K562 (cell line): ENCODE data around the gene LYPD5. TPM values are rescaled to one million over a fixed set of nuclear protein-coding genes. Genes with fewer than 3 reads are reported as not detected.

Experiments used
- ARHGAP35 ChIP-seq: fragments of 450-650 bp; IDR thresholded peaks from 2 replicates; pipeline ENCODE4 v1.6.1; 2018; ENCODE audit not compliant: partially characterized antibody
- BMI1 ChIP-seq: fragments of 150-350 bp; IDR thresholded peaks from 2 replicates; pipeline ENCODE4 v1.6.1; 2014; ENCODE audit warnings: low read length
- ELF4 ChIP-seq: fragments of 450-650 bp; formaldehyde crosslinking; IDR thresholded peaks from 2 replicates; pipeline ENCODE4 v1.4.0; 2022; ENCODE audit warnings: missing genetic modification characterization
- ERF ChIP-seq: fragments of 450-650 bp; formaldehyde crosslinking; IDR thresholded peaks from 2 replicates; pipeline ENCODE4 v1.4.0; 2020; ENCODE audit warnings: mild to moderate bottlenecking, mixed read lengths
- FOXK2 ChIP-seq, 2 experiments: fragments of 450-650 bp; IDR thresholded peaks in 1 of 2; conservative IDR thresholded peaks in 1 of 2; 2 replicates each; pipeline ENCODE4 v1.6.1; 2016; ENCODE audit warnings: low read depth in 2 of 2, mild to moderate bottlenecking in 1 of 2
- HDGF ChIP-seq: fragments of 450-650 bp; IDR thresholded peaks from 2 replicates; pipeline ENCODE4 v1.6.1; 2016
- HSF4 ChIP-seq: fragments of 250-450 bp; sonication (Bioruptor Pico); IDR thresholded peaks from 2 replicates; pipeline ENCODE4 v2.1.2; 2022; ENCODE audit warnings: mild to moderate bottlenecking, moderate library complexity, borderline replicate concordance
- MAFF ChIP-seq: IDR thresholded peaks from 2 replicates; pipeline ENCODE4 v1.6.1; 2012; ENCODE audit warnings: low read length, improper control_type of control experiment
- NFIX ChIP-seq: fragments of 250-450 bp; sonication (Bioruptor Pico); IDR thresholded peaks from 2 replicates; pipeline ENCODE4 v1.4.0; 2020; ENCODE audit warnings: low read depth, mild to moderate bottlenecking, moderate library complexity
- PHB2 ChIP-seq: fragments of 450-650 bp; IDR thresholded peaks from 2 replicates; pipeline ENCODE4 v1.6.1; 2017; ENCODE audit warnings: low read depth
- SETDB1 ChIP-seq: IDR thresholded peaks from one replicate; pipeline ENCODE4 v1.6.1; 2012; ENCODE audit warnings: low read length, control low read depth, inconsistent platforms
- SMAD3 ChIP-seq: fragments of 450-650 bp; formaldehyde crosslinking; conservative IDR thresholded peaks from 2 replicates; pipeline ENCODE4 v1.4.0; 2020; ENCODE audit warnings: mild to moderate bottlenecking
- THRAP3 ChIP-seq: fragments of 450-650 bp; IDR thresholded peaks from 2 replicates; pipeline ENCODE4 v1.6.1; 2016; ENCODE audit warnings: mild to moderate bottlenecking, inconsistent platforms, borderline replicate concordance
- ZNF124 ChIP-seq: sonication (generic); formaldehyde crosslinking; IDR thresholded peaks from 2 replicates; pipeline ENCODE4 v1.8.1; 2022; ENCODE audit warnings: missing genetic modification reagents
- ZNF175 ChIP-seq: fragments of 200-800 bp; sonication (Bioruptor generic); IDR thresholded peaks from 2 replicates; pipeline ENCODE4 v1.6.1; 2016; ENCODE audit warnings: low read depth, mild to moderate bottlenecking, missing genetic modification characterization, missing compliant biosample characterization
- ZNF232 ChIP-seq: sonication (generic); formaldehyde crosslinking; IDR thresholded peaks from 2 replicates; pipeline ENCODE4 v1.8.0; 2022; ENCODE audit warnings: mild to moderate bottlenecking, missing genetic modification reagents
- polyA plus RNA-seq, 8 experiments: library from polyadenylated mRNA; depleted of rRNA in 4 of 8; stranded (reverse) in 5 of 8; unstranded in 3 of 8; fragments of >200 nt; fragmentation: Nextera tagmentation in 2 of 8; fragmentation: Illumina TruSeq in 1 of 8; extraction: Ambion mirVana in 2 of 8; extraction: Trizol in 1 of 8; gene quantifications; 2 replicates each; pipeline versions ENCODE4 v1.2.1 to v1.2.3, GENCODE V29; 2011 to 2014; ENCODE audit warnings: inconsistent platforms in 1 of 8, missing spikeins in 1 of 8
- total RNA-seq, 7 experiments: library from RNA; depleted of rRNA in 6 of 7; stranded (reverse); fragments of >200 nt in 6 of 7; fragmentation: Illumina TruSeq in 2 of 7; extraction: Trizol in 2 of 7; gene quantifications; 2 replicates each; pipeline versions ENCODE4 v1.2.1 to v1.2.3, GENCODE V29; 2011 to 2021; ENCODE audit warnings: low replicate concordance in 1 of 7
- TF ChIP-seq, protein P1 (sequence below): fragments of 450-650 bp; IDR thresholded peaks from 2 replicates; pipeline ENCODE4 v1.6.1; 2016; ENCODE audit warnings: borderline replicate concordance
- TF ChIP-seq, protein P2 (sequence below): fragments of 450-650 bp; formaldehyde crosslinking; IDR thresholded peaks from 2 replicates; pipeline ENCODE4 v1.4.0; 2022; ENCODE audit warnings: missing genetic modification characterization
- TF ChIP-seq, protein P3 (sequence below): fragments of 450-650 bp; IDR thresholded peaks from 2 replicates; pipeline ENCODE4 v1.6.1; 2016; ENCODE audit warnings: antibody characterized with exemption
- TF ChIP-seq, protein P4 (sequence below): fragments of 450-650 bp; IDR thresholded peaks from 2 replicates; pipeline ENCODE4 v1.6.1; 2016; ENCODE audit warnings: low read depth, mild to moderate bottlenecking, moderate library complexity
- TF ChIP-seq, protein P5 (sequence below): sonication (generic); formaldehyde crosslinking; IDR thresholded peaks from 2 replicates; pipeline ENCODE4 v1.8.0; 2022; ENCODE audit warnings: mild to moderate bottlenecking, missing genetic modification reagents

Gene LYPD5
- total and polyA plus RNA-seq, 9 of the 15 experiments (the other 6 are each of a cell fraction or from before 2014, with no cell fraction given), result 0.03 to 0.22 (median 0.10) TPM; not detected in 3

DNA sequence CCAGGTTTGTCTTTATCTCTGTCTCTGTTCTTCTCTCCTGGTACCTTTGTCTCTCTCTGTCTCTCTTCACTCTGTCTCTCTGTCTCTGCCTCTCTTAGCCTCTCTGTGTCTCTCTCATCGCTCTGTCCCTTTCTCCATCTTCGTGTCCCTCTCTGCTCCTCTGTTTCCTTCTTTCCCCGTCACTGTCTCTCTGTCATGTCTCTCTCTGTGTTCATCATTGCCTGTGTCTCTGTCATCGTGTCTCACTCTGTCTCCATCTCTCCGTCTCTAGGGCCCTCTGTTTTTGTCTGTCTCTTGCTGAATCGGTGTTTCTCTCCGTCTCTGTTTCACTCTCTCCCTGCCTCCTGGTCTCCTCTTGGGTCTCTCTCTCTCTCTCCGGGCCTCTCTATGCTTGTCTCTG, 18.6 kb downstream of the LYPD5 start (continued):
- TF ChIP-seq, protein P1, sequence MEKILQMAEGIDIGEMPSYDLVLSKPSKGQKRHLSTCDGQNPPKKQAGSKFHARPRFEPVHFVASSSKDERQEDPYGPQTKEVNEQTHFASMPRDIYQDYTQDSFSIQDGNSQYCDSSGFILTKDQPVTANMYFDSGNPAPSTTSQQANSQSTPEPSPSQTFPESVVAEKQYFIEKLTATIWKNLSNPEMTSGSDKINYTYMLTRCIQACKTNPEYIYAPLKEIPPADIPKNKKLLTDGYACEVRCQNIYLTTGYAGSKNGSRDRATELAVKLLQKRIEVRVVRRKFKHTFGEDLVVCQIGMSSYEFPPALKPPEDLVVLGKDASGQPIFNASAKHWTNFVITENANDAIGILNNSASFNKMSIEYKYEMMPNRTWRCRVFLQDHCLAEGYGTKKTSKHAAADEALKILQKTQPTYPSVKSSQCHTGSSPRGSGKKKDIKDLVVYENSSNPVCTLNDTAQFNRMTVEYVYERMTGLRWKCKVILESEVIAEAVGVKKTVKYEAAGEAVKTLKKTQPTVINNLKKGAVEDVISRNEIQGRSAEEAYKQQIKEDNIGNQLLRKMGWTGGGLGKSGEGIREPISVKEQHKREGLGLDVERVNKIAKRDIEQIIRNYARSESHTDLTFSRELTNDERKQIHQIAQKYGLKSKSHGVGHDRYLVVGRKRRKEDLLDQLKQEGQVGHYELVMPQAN, result peak; percentile 51; the same call in 1 of the 2 replicates
- TF ChIP-seq, protein P2, sequence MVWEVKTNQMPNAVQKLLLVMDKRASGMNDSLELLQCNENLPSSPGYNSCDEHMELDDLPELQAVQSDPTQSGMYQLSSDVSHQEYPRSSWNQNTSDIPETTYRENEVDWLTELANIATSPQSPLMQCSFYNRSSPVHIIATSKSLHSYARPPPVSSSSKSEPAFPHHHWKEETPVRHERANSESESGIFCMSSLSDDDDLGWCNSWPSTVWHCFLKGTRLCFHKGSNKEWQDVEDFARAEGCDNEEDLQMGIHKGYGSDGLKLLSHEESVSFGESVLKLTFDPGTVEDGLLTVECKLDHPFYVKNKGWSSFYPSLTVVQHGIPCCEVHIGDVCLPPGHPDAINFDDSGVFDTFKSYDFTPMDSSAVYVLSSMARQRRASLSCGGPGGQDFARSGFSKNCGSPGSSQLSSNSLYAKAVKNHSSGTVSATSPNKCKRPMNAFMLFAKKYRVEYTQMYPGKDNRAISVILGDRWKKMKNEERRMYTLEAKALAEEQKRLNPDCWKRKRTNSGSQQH (CRISPR knock-in tag), result peak; percentile 80; the same call in 1 of the 2 replicates
- TF ChIP-seq ZNF175 (CRISPR knock-in tag) (no peak), THRAP3 (peak; percentile 67; the same call in 1 of the 2 replicates), MAFF (no peak), HSF4 (CRISPR knock-in tag) (no peak), ZNF124 (no peak), HDGF (peak; percentile 73; the same call in 1 of the 2 replicates), ERF (CRISPR knock-in tag) (no peak), NFIX (CRISPR knock-in tag) (no peak), ZNF232 (CRISPR knock-in tag) (no peak), ELF4 (CRISPR knock-in tag) (peak; percentile 63; the same call in 1 of the 2 replicates), ARHGAP35 (peak; percentile 68), FOXK2 (conservative IDR thresholded peaks at IDR 0.05 in 1 of 2, IDR thresholded peaks at IDR 0.05 in 1 of 2; ENCODE audit: low read depth in 2 of 2) (peak in 1 of 2 experiments; percentile 23; a peak in 1 of 4 replicates), SMAD3 (no peak), PHB2 (no peak), SETDB1 (no peak), BMI1 (no peak)
- TF ChIP-seq, protein P3, sequence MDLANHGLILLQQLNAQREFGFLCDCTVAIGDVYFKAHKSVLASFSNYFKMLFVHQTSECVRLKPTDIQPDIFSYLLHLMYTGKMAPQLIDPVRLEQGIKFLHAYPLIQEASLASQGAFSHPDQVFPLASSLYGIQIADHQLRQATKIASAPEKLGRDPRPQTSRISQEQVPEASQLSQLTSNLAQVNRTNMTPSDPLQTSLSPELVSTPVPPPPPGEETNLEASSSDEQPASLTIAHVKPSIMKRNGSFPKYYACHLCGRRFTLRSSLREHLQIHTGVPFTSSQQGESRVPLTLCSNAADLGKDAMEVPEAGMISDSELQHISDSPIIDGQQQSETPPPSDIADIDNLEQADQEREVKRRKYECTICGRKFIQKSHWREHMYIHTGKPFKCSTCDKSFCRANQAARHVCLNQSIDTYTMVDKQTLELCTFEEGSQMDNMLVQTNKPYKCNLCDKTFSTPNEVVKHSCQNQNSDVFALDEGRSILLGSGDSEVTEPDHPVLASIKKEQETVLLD, result no peak
- TF ChIP-seq, protein P4, sequence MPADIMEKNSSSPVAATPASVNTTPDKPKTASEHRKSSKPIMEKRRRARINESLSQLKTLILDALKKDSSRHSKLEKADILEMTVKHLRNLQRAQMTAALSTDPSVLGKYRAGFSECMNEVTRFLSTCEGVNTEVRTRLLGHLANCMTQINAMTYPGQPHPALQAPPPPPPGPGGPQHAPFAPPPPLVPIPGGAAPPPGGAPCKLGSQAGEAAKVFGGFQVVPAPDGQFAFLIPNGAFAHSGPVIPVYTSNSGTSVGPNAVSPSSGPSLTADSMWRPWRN, result no peak
- TF ChIP-seq, protein P5, sequence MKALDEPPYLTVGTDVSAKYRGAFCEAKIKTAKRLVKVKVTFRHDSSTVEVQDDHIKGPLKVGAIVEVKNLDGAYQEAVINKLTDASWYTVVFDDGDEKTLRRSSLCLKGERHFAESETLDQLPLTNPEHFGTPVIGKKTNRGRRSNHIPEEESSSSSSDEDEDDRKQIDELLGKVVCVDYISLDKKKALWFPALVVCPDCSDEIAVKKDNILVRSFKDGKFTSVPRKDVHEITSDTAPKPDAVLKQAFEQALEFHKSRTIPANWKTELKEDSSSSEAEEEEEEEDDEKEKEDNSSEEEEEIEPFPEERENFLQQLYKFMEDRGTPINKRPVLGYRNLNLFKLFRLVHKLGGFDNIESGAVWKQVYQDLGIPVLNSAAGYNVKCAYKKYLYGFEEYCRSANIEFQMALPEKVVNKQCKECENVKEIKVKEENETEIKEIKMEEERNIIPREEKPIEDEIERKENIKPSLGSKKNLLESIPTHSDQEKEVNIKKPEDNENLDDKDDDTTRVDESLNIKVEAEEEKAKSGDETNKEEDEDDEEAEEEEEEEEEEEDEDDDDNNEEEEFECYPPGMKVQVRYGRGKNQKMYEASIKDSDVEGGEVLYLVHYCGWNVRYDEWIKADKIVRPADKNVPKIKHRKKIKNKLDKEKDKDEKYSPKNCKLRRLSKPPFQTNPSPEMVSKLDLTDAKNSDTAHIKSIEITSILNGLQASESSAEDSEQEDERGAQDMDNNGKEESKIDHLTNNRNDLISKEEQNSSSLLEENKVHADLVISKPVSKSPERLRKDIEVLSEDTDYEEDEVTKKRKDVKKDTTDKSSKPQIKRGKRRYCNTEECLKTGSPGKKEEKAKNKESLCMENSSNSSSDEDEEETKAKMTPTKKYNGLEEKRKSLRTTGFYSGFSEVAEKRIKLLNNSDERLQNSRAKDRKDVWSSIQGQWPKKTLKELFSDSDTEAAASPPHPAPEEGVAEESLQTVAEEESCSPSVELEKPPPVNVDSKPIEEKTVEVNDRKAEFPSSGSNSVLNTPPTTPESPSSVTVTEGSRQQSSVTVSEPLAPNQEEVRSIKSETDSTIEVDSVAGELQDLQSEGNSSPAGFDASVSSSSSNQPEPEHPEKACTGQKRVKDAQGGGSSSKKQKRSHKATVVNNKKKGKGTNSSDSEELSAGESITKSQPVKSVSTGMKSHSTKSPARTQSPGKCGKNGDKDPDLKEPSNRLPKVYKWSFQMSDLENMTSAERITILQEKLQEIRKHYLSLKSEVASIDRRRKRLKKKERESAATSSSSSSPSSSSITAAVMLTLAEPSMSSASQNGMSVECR (CRISPR knock-in tag), result no peak
